ENCODE data around the gene FNDC5. TPM values are rescaled to one million over a fixed set of nuclear protein-coding genes. Genes with fewer than 3 reads are reported as not detected.

The FNDC5 gene
- total and polyA plus RNA-seq, 2 of the 13 experiments (the other 11 are each of a cell fraction or from before 2014, with no cell fraction given): 1.4 to 3.1 TPM

GRCh38 chr1:32886004-32886827 lies 15.5 kb upstream of the FNDC5 start, which contains the start of gene HPCA (continued):
- TF ChIP-seq JARID2 (CRISPR knock-in tag; IDR thresholded peaks at IDR 0.05; ENCODE audit: insufficient replicate concordance): peak; percentile 99
- peak; percentile 75; the same call in 1 of the 2 replicates for TF ChIP-seq AKAP8 (CRISPR knock-in tag; IDR thresholded peaks at IDR 0.05)
- TF ChIP-seq RFX3 (CRISPR knock-in tag; IDR thresholded peaks at IDR 0.05): peak; percentile 62; the same call in 1 of the 2 replicates
- TF ChIP-seq ZNF20 (CRISPR knock-in tag; IDR thresholded peaks at IDR 0.05): peak; percentile 95
- TF ChIP-seq MAZ (IDR thresholded peaks at IDR 0.05; ENCODE audit: borderline replicate concordance, low read depth, low read length): peak; percentile 92
- peak; percentile 92 for TF ChIP-seq MAZ (CRISPR knock-in tag; IDR thresholded peaks at IDR 0.05; ENCODE audit: low read depth)
- TF ChIP-seq ZNF431 (CRISPR knock-in tag; IDR thresholded peaks at IDR 0.05; ENCODE audit: borderline replicate concordance, low read depth): peak; percentile 95
- TF ChIP-seq, protein P1, sequence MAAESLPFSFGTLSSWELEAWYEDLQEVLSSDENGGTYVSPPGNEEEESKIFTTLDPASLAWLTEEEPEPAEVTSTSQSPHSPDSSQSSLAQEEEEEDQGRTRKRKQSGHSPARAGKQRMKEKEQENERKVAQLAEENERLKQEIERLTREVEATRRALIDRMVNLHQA (CRISPR knock-in tag; IDR thresholded peaks at IDR 0.05): peak; percentile 84; the same call in 1 of the 2 replicates
- TF ChIP-seq ZNF263 (CRISPR knock-in tag; IDR thresholded peaks at IDR 0.05): peak; percentile 76
- peak; percentile 31; the same call in 1 of the 2 replicates for TF ChIP-seq SP2 (CRISPR knock-in tag; IDR thresholded peaks at IDR 0.05)
- TF ChIP-seq NONO (IDR thresholded peaks at IDR 0.05): no peak
- TF ChIP-seq NONO (CRISPR knock-in tag; conservative IDR thresholded peaks at IDR 0.05): peak; percentile 66
- TF ChIP-seq, protein P2, sequence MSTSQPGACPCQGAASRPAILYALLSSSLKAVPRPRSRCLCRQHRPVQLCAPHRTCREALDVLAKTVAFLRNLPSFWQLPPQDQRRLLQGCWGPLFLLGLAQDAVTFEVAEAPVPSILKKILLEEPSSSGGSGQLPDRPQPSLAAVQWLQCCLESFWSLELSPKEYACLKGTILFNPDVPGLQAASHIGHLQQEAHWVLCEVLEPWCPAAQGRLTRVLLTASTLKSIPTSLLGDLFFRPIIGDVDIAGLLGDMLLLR (CRISPR knock-in tag; IDR thresholded peaks at IDR 0.05): peak; percentile 95
- peak; percentile 89 for TF ChIP-seq EED (CRISPR knock-in tag; IDR thresholded peaks at IDR 0.05)
- TF ChIP-seq TARDBP (CRISPR knock-in tag; IDR thresholded peaks at IDR 0.05): peak; percentile 61; the same call in 1 of the 2 replicates
- 0 out of 2 replicates have a peak, but pooled peaks have one; percentile 60 for TF ChIP-seq ZC3H4 (CRISPR knock-in tag; IDR thresholded peaks at IDR 0.05; ENCODE audit: borderline replicate concordance)
- TF ChIP-seq ZSCAN9 (CRISPR knock-in tag; IDR thresholded peaks at IDR 0.05; ENCODE audit: borderline replicate concordance): peak; percentile 99
- TF ChIP-seq ZIK1 (CRISPR knock-in tag; IDR thresholded peaks at IDR 0.05; ENCODE audit: borderline replicate concordance, low read depth): peak; percentile 96
- TF ChIP-seq IRF1 (CRISPR knock-in tag; IDR thresholded peaks at IDR 0.05; ENCODE audit: low read depth): peak; percentile 89; the same call in 1 of the 2 replicates
- TF ChIP-seq ZNF761 (CRISPR knock-in tag; conservative IDR thresholded peaks at IDR 0.05): peak; percentile 96; the same call in 1 of the 2 replicates
- TF ChIP-seq PBX2 (CRISPR knock-in tag; IDR thresholded peaks at IDR 0.05): no peak
- peak; percentile 87 for TF ChIP-seq PITX1 (CRISPR knock-in tag; IDR thresholded peaks at IDR 0.05)
- TF ChIP-seq TBX3 (IDR thresholded peaks at IDR 0.05; ENCODE audit: borderline replicate concordance): no peak
- peak; percentile 85; the same call in 1 of the 2 replicates for TF ChIP-seq NCOA1 (CRISPR knock-in tag; IDR thresholded peaks at IDR 0.05)
- no peak for TF ChIP-seq FOXP1 (IDR thresholded peaks at IDR 0.05)
- peak; percentile 36; the same call in 1 of the 2 replicates for TF ChIP-seq FOXP1 (CRISPR knock-in tag; IDR thresholded peaks at IDR 0.05)
- TF ChIP-seq ZNF547 (CRISPR knock-in tag; IDR thresholded peaks at IDR 0.05): peak; percentile 98
